Measurements from ENCODE around the gene PLAGL1. TPM values are rescaled to one million over a fixed set of nuclear protein-coding genes. Genes with fewer than 3 reads are reported as not detected.
A peak's percentile ranks its signal among the peaks of the same experiment; 100 is the strongest.

The PLAGL1 gene
- total and polyA plus RNA-seq, 3 experiments from 2014 or later: 2.3 to 18.8 (median 17.8) TPM

DNA sequence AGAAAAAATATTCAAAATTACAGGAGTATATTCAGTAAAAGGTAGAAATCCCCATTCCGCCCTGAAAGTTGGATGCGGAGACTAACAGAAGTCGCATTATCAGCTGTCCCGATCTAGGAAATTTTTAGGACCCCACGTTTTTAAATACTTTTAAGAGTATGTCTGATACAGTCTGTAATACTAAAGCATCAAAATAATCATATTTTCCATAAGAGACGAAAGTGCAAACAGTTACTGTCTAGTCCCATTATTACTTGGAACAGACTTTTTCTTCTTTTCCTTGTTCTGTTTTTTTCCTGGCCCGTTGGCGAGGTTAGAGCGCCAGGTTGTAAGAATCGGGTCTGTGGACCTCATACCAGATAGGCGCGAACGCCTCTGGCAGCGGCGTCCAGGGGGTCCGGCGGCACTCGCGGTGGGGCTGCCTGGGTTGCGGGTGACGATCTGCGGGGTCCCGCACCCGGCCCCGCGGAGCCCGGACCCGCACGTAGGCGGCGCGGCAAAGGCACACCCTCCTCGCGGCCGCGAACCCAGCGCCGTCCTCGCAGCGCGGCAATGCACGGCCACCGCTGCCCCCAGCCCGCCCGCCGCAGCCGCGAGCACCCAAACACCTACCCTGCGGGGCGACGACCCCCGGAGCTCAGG, 460 bp downstream of the PLAGL1 start:
- no peak overlapping the region for H3K27ac Mint-ChIP-seq
- H3K27ac ChIP-seq (ENCODE audit: low read depth, low read length): peak overlapping the region; percentile 47
- no peaks in the 10 kb centered on the region for H3K36me3 Mint-ChIP-seq
- POLR2A ChIA-PET: interaction anchor here (1.3 kb wide), 1 partner anchor 57 kb away, joined by 3 read pairs; no protein-coding TSS in a partner anchor
- no peak for DNase-seq
- peaks cover 17 to 28% of the 10 kb centered on the region in 2 donors for H3K27me3 Mint-ChIP-seq
- H3K4me1 Mint-ChIP-seq: peaks cover 0 to 14% (median 8%) of the 10 kb centered on the region in 3 donors
- no peaks in the 10 kb centered on the region for H3K36me3 ChIP-seq (ENCODE audit: insufficient read depth, low read length)
- peaks cover 0 to 2% (median 0%) of the 10 kb centered on the region in 5 donors for H3K9me3 Mint-ChIP-seq
- H3K9me3 ChIP-seq (ENCODE audit: low read length): no peaks in the 10 kb centered on the region
- peak overlapping the region; percentile 36 to 69 (median 52) for H3K4me3 Mint-ChIP-seq
- H3K27me3 ChIP-seq (ENCODE audit: insufficient read depth, low read length, poor library complexity, severe bottlenecking): peaks cover 3% of the 10 kb centered on the region
- no peaks in the 10 kb centered on the region for H3K4me1 ChIP-seq (ENCODE audit: insufficient read depth, low read length)
- CTCF ChIA-PET: interaction anchor here (1.9 kb wide), 1 partner anchor 432 kb away, joined by 6 read pairs; no protein-coding TSS in a partner anchor
- H3K4me3 ChIP-seq (ENCODE audit: low read length): no peak overlapping the region

DNA sequence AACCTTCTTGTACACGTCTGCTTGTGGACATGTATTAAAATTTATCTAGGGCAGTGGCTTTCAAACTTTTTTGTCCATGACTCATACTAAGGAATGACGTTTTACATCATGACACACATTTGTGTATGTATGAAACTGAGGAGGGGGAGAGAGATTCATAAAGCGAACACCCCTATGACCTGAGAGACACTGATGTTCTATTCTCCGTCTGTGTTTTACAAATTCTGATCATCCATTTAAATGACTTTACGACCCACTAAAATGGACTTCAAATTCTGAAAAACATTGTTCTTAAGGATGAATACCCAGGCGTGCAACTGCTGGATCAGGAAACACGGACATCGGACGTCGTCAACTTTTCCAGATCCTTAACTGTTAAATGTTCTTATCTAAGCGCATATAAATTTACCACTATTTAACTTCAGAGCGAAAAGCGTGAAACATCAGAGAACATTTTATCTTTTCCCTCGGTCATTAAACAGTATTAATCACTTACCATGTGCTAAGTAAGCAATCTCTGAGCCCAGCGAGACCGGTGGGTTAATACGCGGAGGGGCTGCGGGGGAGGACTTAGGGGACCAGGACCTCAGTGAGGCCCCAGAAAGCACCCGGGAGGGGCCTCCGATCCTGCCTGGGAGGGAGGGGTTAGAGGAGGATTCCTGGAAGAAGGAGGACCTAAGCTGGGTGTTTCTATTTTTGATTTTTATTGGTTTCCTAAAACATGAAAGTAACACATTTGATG, 1.2 kb downstream of the PLAGL1 start:
- H3K27ac Mint-ChIP-seq: no peak overlapping the region
- POLR2A ChIA-PET: interaction anchor here (1.3 kb wide), 1 partner anchor 57 kb away, joined by 3 read pairs; no protein-coding TSS in a partner anchor

DNA sequence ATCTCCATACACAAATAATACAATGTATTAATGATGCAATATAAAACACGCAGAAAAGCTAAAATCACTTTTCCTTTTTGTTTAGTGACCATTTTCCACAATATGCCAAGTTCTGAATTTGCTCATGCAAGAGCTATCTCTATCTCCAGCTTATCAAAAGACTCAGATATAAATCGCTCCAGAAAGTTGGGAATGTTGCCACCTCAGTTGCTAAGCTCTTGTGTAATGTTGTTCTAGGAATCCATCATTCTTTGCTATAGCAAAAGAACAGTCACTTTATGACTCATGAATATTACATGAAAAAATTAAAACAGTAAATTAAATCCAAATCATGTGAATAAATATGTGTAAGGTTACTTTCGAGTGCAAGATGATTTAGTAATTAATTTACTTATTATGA, 8.7 kb downstream of the PLAGL1 start:
- Histone ChIP-seq H3K27me3 (ENCODE audit: insufficient read depth, low read length, poor library complexity, severe bottlenecking) (no peaks in the 10 kb centered on the region), H3K9me3 (ENCODE audit: low read length) (no peaks in the 10 kb centered on the region), H3K27ac (ENCODE audit: low read depth, low read length) (no peak overlapping the region), H3K4me1 (ENCODE audit: insufficient read depth, low read length) (no peaks in the 10 kb centered on the region), H3K4me3 (ENCODE audit: low read length) (no peak overlapping the region), H3K36me3 (ENCODE audit: insufficient read depth, low read length) (no peaks in the 10 kb centered on the region)
- peaks cover 0 to 5% (median 4%) of the 10 kb centered on the region in 3 donors for H3K36me3 Mint-ChIP-seq
- H3K9me3 Mint-ChIP-seq: peaks cover 0 to 7% (median 0%) of the 10 kb centered on the region in 5 donors
- H3K4me3 Mint-ChIP-seq: no peak overlapping the region
- ChIA-PET POLR2A (no interaction called here), CTCF (no interaction called here)
- H3K4me1 Mint-ChIP-seq: no peaks in the 10 kb centered on the region
- peaks cover 0 to 6% of the 10 kb centered on the region in 2 donors for H3K27me3 Mint-ChIP-seq
- H3K27ac Mint-ChIP-seq: no peak overlapping the region
- no peak for DNase-seq

More for the DNA sequence above, 1.2 kb downstream of the PLAGL1 start:
- no peaks in the 10 kb centered on the region for H3K9me3 ChIP-seq (ENCODE audit: low read length)
- peak overlapping the region; percentile 36 to 69 (median 52) for H3K4me3 Mint-ChIP-seq
- no peaks in the 10 kb centered on the region for H3K36me3 ChIP-seq (ENCODE audit: insufficient read depth, low read length)
- no peak overlapping the region for H3K4me3 ChIP-seq (ENCODE audit: low read length)
- peaks cover 17 to 26% of the 10 kb centered on the region in 2 donors for H3K27me3 Mint-ChIP-seq
- H3K27ac ChIP-seq (ENCODE audit: low read depth, low read length): peak overlapping the region; percentile 47
- peaks cover 0 to 14% (median 8%) of the 10 kb centered on the region in 3 donors for H3K4me1 Mint-ChIP-seq
- peaks cover 3% of the 10 kb centered on the region for H3K27me3 ChIP-seq (ENCODE audit: insufficient read depth, low read length, poor library complexity, severe bottlenecking)
- peaks cover 0 to 3% (median 0%) of the 10 kb centered on the region in 5 donors for H3K9me3 Mint-ChIP-seq
- no peak for DNase-seq
- H3K36me3 Mint-ChIP-seq: peaks cover 0 to under 1% (median 0%) of the 10 kb centered on the region in 3 donors
- CTCF ChIA-PET: interaction anchor here (1.9 kb wide), 1 partner anchor 431 kb away, joined by 6 read pairs; no protein-coding TSS in a partner anchor
- H3K4me1 ChIP-seq (ENCODE audit: insufficient read depth, low read length): no peaks in the 10 kb centered on the region

DNA sequence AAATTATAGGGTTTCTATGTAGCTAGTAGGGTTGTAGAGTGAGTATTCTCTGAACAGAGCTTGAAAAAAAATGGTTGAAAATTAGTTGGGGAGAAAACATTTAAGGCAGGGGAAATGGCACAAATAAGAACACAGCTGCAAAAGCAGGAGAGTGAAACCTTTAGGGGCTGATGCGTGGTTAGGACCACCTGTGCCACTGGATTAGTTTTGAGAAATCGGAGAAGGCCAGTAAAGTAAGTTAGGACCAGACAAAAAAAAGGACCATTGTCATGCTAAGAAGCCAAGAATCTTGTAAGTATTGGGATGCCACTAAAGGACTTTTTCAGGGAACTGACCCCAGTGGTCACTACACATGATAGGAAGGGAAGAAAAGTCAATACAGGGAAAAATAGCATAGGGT, 9.4 kb downstream of the PLAGL1 start:
- Histone ChIP-seq H3K27ac (ENCODE audit: low read depth, low read length) (no peak overlapping the region), H3K4me1 (ENCODE audit: insufficient read depth, low read length) (no peaks in the 10 kb centered on the region), H3K36me3 (ENCODE audit: insufficient read depth, low read length) (no peaks in the 10 kb centered on the region), H3K4me3 (ENCODE audit: low read length) (no peak overlapping the region), H3K9me3 (ENCODE audit: low read length) (no peaks in the 10 kb centered on the region), H3K27me3 (ENCODE audit: insufficient read depth, low read length, poor library complexity, severe bottlenecking) (no peaks in the 10 kb centered on the region)
- H3K27ac Mint-ChIP-seq: no peak overlapping the region
- POLR2A ChIA-PET: no interaction called here
- peaks cover 0 to 5% (median 5%) of the 10 kb centered on the region in 3 donors for H3K36me3 Mint-ChIP-seq
- peaks cover 0 to 6% (median 0%) of the 10 kb centered on the region in 5 donors for H3K9me3 Mint-ChIP-seq
- CTCF ChIA-PET: interaction anchor here (1.2 kb wide), 1 partner anchor 58 kb away, joined by 3 read pairs; no protein-coding TSS in a partner anchor
- no peak overlapping the region for H3K4me3 Mint-ChIP-seq
- no peaks in the 10 kb centered on the region for H3K4me1 Mint-ChIP-seq
- H3K27me3 Mint-ChIP-seq: peaks cover 0 to 10% of the 10 kb centered on the region in 2 donors
- no peak for DNase-seq

DNA sequence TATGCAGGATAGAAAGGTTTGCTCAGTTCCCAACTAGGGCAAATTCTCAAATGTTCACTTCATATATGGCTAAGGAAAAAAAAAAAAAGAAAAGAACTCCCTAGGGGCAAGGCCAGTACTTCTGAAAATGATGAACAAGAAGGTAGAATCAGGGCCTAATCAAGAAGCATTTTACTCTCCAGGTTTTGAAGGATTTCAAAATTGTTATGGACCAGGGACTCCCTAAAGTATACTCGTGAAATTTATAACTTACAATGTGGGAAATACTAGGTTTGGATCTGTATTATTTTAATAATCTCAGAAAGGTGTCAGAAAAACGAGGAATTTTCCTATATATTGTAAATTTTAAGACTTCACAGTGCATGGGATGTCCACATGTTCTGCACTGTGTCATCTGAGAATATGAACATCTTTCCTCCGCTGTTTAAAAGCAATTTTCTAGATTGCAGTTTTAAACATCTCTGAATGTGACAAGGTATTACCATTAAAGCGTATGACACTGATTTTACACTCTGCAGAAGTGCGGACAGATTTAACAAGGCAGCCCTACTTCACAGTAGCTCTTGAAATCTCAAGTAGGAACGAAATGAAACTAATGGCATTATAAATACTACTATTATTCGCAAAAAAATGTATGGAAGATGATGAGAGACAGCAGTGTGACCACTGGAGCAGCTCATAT, 14.0 kb downstream of the PLAGL1 start:
- no peak for DNase-seq
- Histone ChIP-seq H3K4me1 (ENCODE audit: insufficient read depth, low read length) (no peaks in the 10 kb centered on the region), H3K27ac (ENCODE audit: low read depth, low read length) (no peak overlapping the region), H3K9me3 (ENCODE audit: low read length) (no peaks in the 10 kb centered on the region), H3K36me3 (ENCODE audit: insufficient read depth, low read length) (no peaks in the 10 kb centered on the region), H3K4me3 (ENCODE audit: low read length) (no peak overlapping the region), H3K27me3 (ENCODE audit: insufficient read depth, low read length, poor library complexity, severe bottlenecking) (no peaks in the 10 kb centered on the region)
- H3K9me3 Mint-ChIP-seq: peaks cover 0 to 1% (median 0%) of the 10 kb centered on the region in 5 donors
- POLR2A ChIA-PET: no interaction called here
- CTCF ChIA-PET: no interaction called here
- H3K27ac Mint-ChIP-seq: no peak overlapping the region
- H3K27me3 Mint-ChIP-seq: peaks cover 6 to 16% of the 10 kb centered on the region in 2 donors
- H3K4me1 Mint-ChIP-seq: no peaks in the 10 kb centered on the region
- H3K4me3 Mint-ChIP-seq: no peak overlapping the region
- peaks cover 0 to 5% (median 5%) of the 10 kb centered on the region in 3 donors for H3K36me3 Mint-ChIP-seq

DNA sequence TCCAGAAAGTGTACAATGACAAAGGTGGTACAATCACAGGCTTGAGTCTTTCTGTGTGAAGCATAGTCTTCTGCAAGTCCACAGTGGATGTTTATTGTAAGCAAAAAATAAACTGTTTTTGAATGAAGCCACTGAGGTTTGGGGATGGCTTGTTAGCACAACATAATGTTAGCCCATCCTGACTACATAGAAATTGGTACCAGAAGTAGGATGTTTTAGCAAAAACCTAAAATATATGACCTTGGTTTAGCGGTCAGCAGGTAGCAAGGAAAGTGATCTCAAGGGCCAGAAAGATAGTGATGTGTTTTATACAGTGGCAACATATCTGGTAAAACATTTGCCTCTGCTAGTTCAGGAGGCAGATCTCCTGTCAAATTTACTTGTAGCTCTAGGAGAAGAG, 15.8 kb downstream of the PLAGL1 start:
- H3K9me3 Mint-ChIP-seq: peaks cover 0 to 1% (median 0%) of the 10 kb centered on the region in 5 donors
- no peak overlapping the region for H3K4me3 Mint-ChIP-seq
- no peak overlapping the region for H3K4me3 ChIP-seq (ENCODE audit: low read length)
- H3K36me3 ChIP-seq (ENCODE audit: insufficient read depth, low read length): no peaks in the 10 kb centered on the region
- no peaks in the 10 kb centered on the region for H3K27me3 ChIP-seq (ENCODE audit: insufficient read depth, low read length, poor library complexity, severe bottlenecking)
- ChIA-PET POLR2A (no interaction called here), CTCF (no interaction called here)
- DNase-seq: no peak
- no peak overlapping the region for H3K27ac Mint-ChIP-seq
- H3K4me1 Mint-ChIP-seq: no peaks in the 10 kb centered on the region
- H3K36me3 Mint-ChIP-seq: peaks cover 0 to 8% (median 5%) of the 10 kb centered on the region in 3 donors
- H3K4me1 ChIP-seq (ENCODE audit: insufficient read depth, low read length): no peaks in the 10 kb centered on the region
- no peak overlapping the region for H3K27ac ChIP-seq (ENCODE audit: low read depth, low read length)
- no peaks in the 10 kb centered on the region for H3K9me3 ChIP-seq (ENCODE audit: low read length)
- peaks cover 6 to 16% of the 10 kb centered on the region in 2 donors for H3K27me3 Mint-ChIP-seq

DNA sequence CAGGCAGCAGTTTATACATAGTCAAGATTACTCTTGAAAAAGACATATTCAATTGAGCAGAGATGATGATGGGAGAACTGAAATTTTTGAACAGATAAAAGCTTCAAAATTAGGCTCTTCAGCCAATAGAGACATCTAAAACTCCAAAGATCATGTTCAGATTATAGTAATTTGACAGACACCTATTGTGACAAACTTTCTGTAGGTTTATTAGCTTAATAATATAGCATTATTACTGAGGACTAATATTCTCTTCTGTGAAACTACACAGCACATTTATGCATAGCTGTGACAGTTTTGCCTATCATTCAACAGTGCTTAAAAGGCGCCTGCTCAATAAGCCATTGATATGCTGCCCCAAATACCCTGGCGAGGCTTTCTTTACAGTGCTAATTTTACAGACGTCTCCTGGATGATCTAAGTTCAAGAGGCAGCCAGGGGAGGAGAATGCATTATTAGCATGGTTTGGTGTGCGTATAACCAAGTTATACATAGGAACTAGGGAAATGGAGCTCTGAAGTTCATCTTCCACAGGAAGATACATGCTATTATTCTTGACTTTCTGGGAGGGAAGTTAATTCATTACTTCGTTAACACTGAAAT, 21.5 kb downstream of the PLAGL1 start:
- H3K9me3 Mint-ChIP-seq: peaks cover 0 to 1% (median 0%) of the 10 kb centered on the region in 5 donors
- no peaks in the 10 kb centered on the region for H3K27me3 ChIP-seq (ENCODE audit: insufficient read depth, low read length, poor library complexity, severe bottlenecking)
- H3K9me3 ChIP-seq (ENCODE audit: low read length): no peaks in the 10 kb centered on the region
- H3K4me3 ChIP-seq (ENCODE audit: low read length): no peak overlapping the region
- H3K4me3 Mint-ChIP-seq: no peak overlapping the region
- H3K36me3 ChIP-seq (ENCODE audit: insufficient read depth, low read length): no peaks in the 10 kb centered on the region
- no peaks in the 10 kb centered on the region for H3K4me1 Mint-ChIP-seq
- H3K27ac Mint-ChIP-seq: no peak overlapping the region
- ChIA-PET CTCF (interaction anchor here (0.9 kb wide), 1 partner anchor 9 kb away, joined by 3 read pairs; no protein-coding TSS in a partner anchor), POLR2A (no interaction called here)
- H3K27ac ChIP-seq (ENCODE audit: low read depth, low read length): no peak overlapping the region
- H3K36me3 Mint-ChIP-seq: peaks cover 0 to 3% (median 0%) of the 10 kb centered on the region in 3 donors
- no peak for DNase-seq
- peaks cover 4 to 7% of the 10 kb centered on the region in 2 donors for H3K27me3 Mint-ChIP-seq
- no peaks in the 10 kb centered on the region for H3K4me1 ChIP-seq (ENCODE audit: insufficient read depth, low read length)
